Measurements from ENCODE around the gene DAGLA.
"Not testable (repeated sequence)": the region's sequence is repeated elsewhere in the genome, so short reads cannot be mapped to it uniquely, and the experiment has no call there.

- TF ChIP-seq, protein P1, sequence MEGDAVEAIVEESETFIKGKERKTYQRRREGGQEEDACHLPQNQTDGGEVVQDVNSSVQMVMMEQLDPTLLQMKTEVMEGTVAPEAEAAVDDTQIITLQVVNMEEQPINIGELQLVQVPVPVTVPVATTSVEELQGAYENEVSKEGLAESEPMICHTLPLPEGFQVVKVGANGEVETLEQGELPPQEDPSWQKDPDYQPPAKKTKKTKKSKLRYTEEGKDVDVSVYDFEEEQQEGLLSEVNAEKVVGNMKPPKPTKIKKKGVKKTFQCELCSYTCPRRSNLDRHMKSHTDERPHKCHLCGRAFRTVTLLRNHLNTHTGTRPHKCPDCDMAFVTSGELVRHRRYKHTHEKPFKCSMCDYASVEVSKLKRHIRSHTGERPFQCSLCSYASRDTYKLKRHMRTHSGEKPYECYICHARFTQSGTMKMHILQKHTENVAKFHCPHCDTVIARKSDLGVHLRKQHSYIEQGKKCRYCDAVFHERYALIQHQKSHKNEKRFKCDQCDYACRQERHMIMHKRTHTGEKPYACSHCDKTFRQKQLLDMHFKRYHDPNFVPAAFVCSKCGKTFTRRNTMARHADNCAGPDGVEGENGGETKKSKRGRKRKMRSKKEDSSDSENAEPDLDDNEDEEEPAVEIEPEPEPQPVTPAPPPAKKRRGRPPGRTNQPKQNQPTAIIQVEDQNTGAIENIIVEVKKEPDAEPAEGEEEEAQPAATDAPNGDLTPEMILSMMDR (IDR thresholded peaks at IDR 0.05): not testable (repeated sequence)
- TF ChIP-seq, protein P2, sequence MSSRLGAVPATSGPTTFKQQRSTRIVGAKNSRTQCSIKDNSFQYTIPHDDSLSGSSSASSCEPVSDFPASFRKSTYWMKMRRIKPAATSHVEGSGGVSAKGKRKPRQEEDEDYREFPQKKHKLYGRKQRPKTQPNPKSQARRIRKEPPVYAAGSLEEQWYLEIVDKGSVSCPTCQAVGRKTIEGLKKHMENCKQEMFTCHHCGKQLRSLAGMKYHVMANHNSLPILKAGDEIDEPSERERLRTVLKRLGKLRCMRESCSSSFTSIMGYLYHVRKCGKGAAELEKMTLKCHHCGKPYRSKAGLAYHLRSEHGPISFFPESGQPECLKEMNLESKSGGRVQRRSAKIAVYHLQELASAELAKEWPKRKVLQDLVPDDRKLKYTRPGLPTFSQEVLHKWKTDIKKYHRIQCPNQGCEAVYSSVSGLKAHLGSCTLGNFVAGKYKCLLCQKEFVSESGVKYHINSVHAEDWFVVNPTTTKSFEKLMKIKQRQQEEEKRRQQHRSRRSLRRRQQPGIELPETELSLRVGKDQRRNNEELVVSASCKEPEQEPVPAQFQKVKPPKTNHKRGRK (CRISPR knock-in tag; IDR thresholded peaks at IDR 0.05; ENCODE audit: borderline replicate concordance): not testable (repeated sequence)
- not testable (repeated sequence) for TF ChIP-seq RELA (CRISPR knock-in tag; IDR thresholded peaks at IDR 0.05; ENCODE audit: borderline replicate concordance); HMGXB4 (CRISPR knock-in tag; IDR thresholded peaks at IDR 0.05); ATF2 (CRISPR knock-in tag; IDR thresholded peaks at IDR 0.05; ENCODE audit: borderline replicate concordance, low read depth); ESRRA (CRISPR knock-in tag; IDR thresholded peaks at IDR 0.05; ENCODE audit: borderline replicate concordance)
These were observed 24.7 kb upstream of the DAGLA start for GRCh38 chr11:61655266-61656159.

Data from WTC11 (cell line).